Sigmoid colon (tissue), 7 donors: Measurements from ENCODE around the gene HOPX. TPM values are rescaled to one million over a fixed set of nuclear protein-coding genes. Genes with fewer than 3 reads are reported as not detected.

Experiments used
- DNase-seq: peaks from one replicate; pipeline ENCODE4 v3.0.0-alpha.2; 2019
- H3K27ac ChIP-seq, 4 donors: fragments of 200-600 bp; sonication (generic); one replicate each; pipeline ENCODE4 v1.5.1; 2016 to 2019; ENCODE audit warnings: mild to moderate bottlenecking in 1 of 4
- H3K27me3 ChIP-seq, 3 donors: fragments of 200-600 bp; sonication (generic); one replicate each; pipeline ENCODE4 v1.5.1; 2019; ENCODE audit warnings: mild to moderate bottlenecking in 1 of 3
- H3K36me3 ChIP-seq, 4 donors: fragments of 200-600 bp; sonication (generic); one replicate each; pipeline ENCODE4 v1.5.1; 2016 to 2019
- H3K4me1 ChIP-seq, 4 donors: fragments of 200-600 bp; sonication (generic); one replicate each; pipeline ENCODE4 v1.5.1; 2017 to 2019
- H3K4me3 ChIP-seq, 4 donors: fragments of 200-600 bp; sonication (generic); one replicate each; pipeline ENCODE4 v1.5.1; 2017 to 2019; ENCODE audit warnings: mild to moderate bottlenecking in 2 of 4, moderate library complexity in 1 of 4
- H3K9me3 ChIP-seq, 4 donors: fragments of 200-600 bp in 3 of 4; sonication (generic) in 3 of 4; one replicate each; pipeline versions ENCODE4 v1.5.1 to v1.6.1; 2013 to 2019
- CTCF ChIP-seq, 4 experiments: fragments of 450-650 bp in 3 of 4; fragments of 200-600 bp in 1 of 4; IDR thresholded peaks; one replicate each; pipeline ENCODE4 v1.5.1; 2016 to 2019; ENCODE audit warnings: antibody characterized with exemption in 4 of 4, mild to moderate bottlenecking in 3 of 4, moderate library complexity in 2 of 4
- EP300 ChIP-seq, 4 donors: sonication (generic); formaldehyde crosslinking; IDR thresholded peaks; one replicate each; pipeline ENCODE4 v1.6.1; 2017; ENCODE audit warnings: antibody characterized with exemption in 4 of 4
- POLR2A ChIP-seq, 2 donors: fragments of 450-650 bp; IDR thresholded peaks; one replicate each; pipeline ENCODE4 v1.6.1; 2016; ENCODE audit warnings: antibody characterized with exemption in 2 of 2, mild to moderate bottlenecking in 2 of 2, moderate library complexity in 2 of 2
- POLR2AphosphoS5 ChIP-seq, 4 donors: sonication (generic); formaldehyde crosslinking; IDR thresholded peaks; one replicate each; pipeline ENCODE4 v1.6.1; 2017; ENCODE audit warnings: antibody characterized with exemption in 4 of 4
- WGBS, 2 donors: extraction: QIAGEN DNeasy Blood & Tissue Kit; methylation state at CpG; one replicate each; pipeline ENCODE4 v1.1.7; 2013; 5-methylcytosine and 5-hydroxymethylcytosine counted together
- intact Hi-C: fragments of 100-400 bp; cut with DNase I; formaldehyde crosslinking; loops from one replicate; pipeline ENCODE4 v1.15.1; 2023
- polyA plus RNA-seq, 3 donors: library from polyadenylated mRNA; stranded (reverse); fragments of 200-250 nt; gene quantifications; one replicate each; pipeline ENCODE4 v1.2.3, GENCODE V29; 2013
- total RNA-seq, 4 donors: library from RNA; depleted of rRNA; stranded (reverse); fragments of >200 nt; gene quantifications; one replicate each; pipeline ENCODE4 v1.1.0, GENCODE V29; 2016
- donor health status: healthy with polysubstance abuse.
- donor health status: Bipolar disorder and iron deficiency.
- donor health status: healthy.

HOPX gene
- total and polyA plus RNA-seq, 7 donors: 2.5 to 57.9 (median 24.7) TPM

GRCh38 chr4:56630876-56631666 is 50.0 kb downstream of the HOPX start:
- Histone ChIP-seq H3K9me3 (peaks cover 0 to 2% (median under 1%) of the 10 kb centered on the region in 4 donors), H3K36me3 (no peaks in the 10 kb centered on the region), H3K4me3 (no peak overlapping the region), H3K27me3 (no peaks in the 10 kb centered on the region), H3K4me1 (peaks cover 0 to 40% (median 23%) of the 10 kb centered on the region in 4 donors), H3K27ac (peak overlapping the region in 2 of 4 donors; percentile 53 to 86)
- DNase-seq: no peak
- intact Hi-C loops: no loop called here
- WGBS, 2 donors: 73 to 78% methylated on average over 5 of the region's 5 CpGs
- TF ChIP-seq EP300 (IDR thresholded peaks at IDR 0.05) (no peak), POLR2AphosphoS5 (IDR thresholded peaks at IDR 0.05) (peak in 1 of 4 donors; percentile 22), POLR2A (IDR thresholded peaks at IDR 0.05) (no peak), CTCF (IDR thresholded peaks at IDR 0.05) (no peak)

GRCh38 chr4:56628592-56628991 is 52.5 kb downstream of the HOPX start:
- H3K27me3 ChIP-seq: no peaks in the 10 kb centered on the region
- TF ChIP-seq POLR2AphosphoS5 (IDR thresholded peaks at IDR 0.05): no peak
- TF ChIP-seq POLR2A (IDR thresholded peaks at IDR 0.05): no peak
- TF ChIP-seq EP300 (IDR thresholded peaks at IDR 0.05): no peak
- TF ChIP-seq CTCF (IDR thresholded peaks at IDR 0.05): no peak
- H3K27ac ChIP-seq: peak overlapping the region in 3 of 4 donors; percentile 70 to 86 (median 84)
- H3K4me1 ChIP-seq: peaks cover 0 to 45% (median 23%) of the 10 kb centered on the region in 4 donors
- H3K4me3 ChIP-seq: no peak overlapping the region
- DNase-seq: no peak
- no peaks in the 10 kb centered on the region for H3K36me3 ChIP-seq
- intact Hi-C loops: no loop called here
- 39 to 71% methylated on average over 1 of the region's 1 CpG for whole genome bisulfite sequencing, 2 donors
- H3K9me3 ChIP-seq: peaks cover 0 to 7% (median 1%) of the 10 kb centered on the region in 4 donors

- no peak for DNase-seq
- intact Hi-C loops: no loop called here
- TF ChIP-seq CTCF (IDR thresholded peaks at IDR 0.05) (no peak), EP300 (IDR thresholded peaks at IDR 0.05) (peak in 2 of 4 donors; percentile 53 to 57), POLR2A (IDR thresholded peaks at IDR 0.05) (no peak), POLR2AphosphoS5 (IDR thresholded peaks at IDR 0.05) (peak; percentile 21 to 84 (median 79))
- 64 to 81% methylated on average over 2 of the region's 2 CpGs for WGBS, 2 donors
- H3K27ac ChIP-seq: peak overlapping the region in 3 of 4 donors; percentile 70 to 86 (median 84)
- peaks cover 0 to 50% (median 23%) of the 10 kb centered on the region in 4 donors for H3K4me1 ChIP-seq
- H3K4me3 ChIP-seq: no peak overlapping the region
- no peaks in the 10 kb centered on the region for H3K36me3 ChIP-seq
- H3K9me3 ChIP-seq: peaks cover 0 to 7% (median 1%) of the 10 kb centered on the region in 4 donors
- no peaks in the 10 kb centered on the region for H3K27me3 ChIP-seq
These were observed 53.1 kb downstream of the HOPX start for GRCh38 chr4:56627985-56628384.

GRCh38 chr4:56627375-56627774 is 53.7 kb downstream of the HOPX start:
- no peak overlapping the region for H3K4me3 ChIP-seq
- no peak for DNase-seq
- peaks cover 0 to 7% (median 1%) of the 10 kb centered on the region in 4 donors for H3K9me3 ChIP-seq
- H3K36me3 ChIP-seq: no peaks in the 10 kb centered on the region
- TF ChIP-seq CTCF (IDR thresholded peaks at IDR 0.05) (no peak), POLR2A (IDR thresholded peaks at IDR 0.05) (no peak)
- H3K27ac ChIP-seq: peak overlapping the region in 3 of 4 donors; percentile 70 to 86 (median 84)
- H3K27me3 ChIP-seq: no peaks in the 10 kb centered on the region
- WGBS, 2 donors: 79 to 92% methylated on average over 1 of the region's 1 CpG
- intact Hi-C loops: no loop called here
- H3K4me1 ChIP-seq: peaks cover 0 to 56% (median 28%) of the 10 kb centered on the region in 4 donors
